GM23338 (cell line): ENCODE results near the gene ITGB1BP1. TPM values are rescaled to one million over a fixed set of nuclear protein-coding genes. Genes with fewer than 3 reads are reported as not detected.

Experiments
- ATAC-seq: fragments of 200-7000 bp; cut with Tn5 transposase; 3 replicates; pipeline ENCODE4 v1.9.1; 2020
- DNase-seq: peaks from one replicate; pipeline ENCODE4 v3.0.0-alpha.2; 2015; ENCODE audit warnings: low spot score
- H2AFZ ChIP-seq: fragments of 200-600 bp; sonication (generic); 2 replicates; pipeline ENCODE4 v1.8.0; 2016; ENCODE audit warnings: antibody characterized with exemption, mild to moderate bottlenecking, moderate library complexity
- H3F3A ChIP-seq: fragments of 200-600 bp; sonication (generic); replicated peaks from 2 replicates; pipeline ENCODE4 v1.8.0; 2017; ENCODE audit warnings: antibody characterized with exemption, mixed run types, low read depth
- H3K27ac ChIP-seq: fragments of 200-600 bp; sonication (generic); 2 replicates; pipeline ENCODE4 v1.6.1; 2016; ENCODE audit warnings: low read depth
- H3K27me3 ChIP-seq: fragments of 200-600 bp; sonication (generic); 2 replicates; pipeline ENCODE4 v1.8.0; 2016; ENCODE audit warnings: mild to moderate bottlenecking, mixed run types, moderate library complexity; ENCODE audit not compliant: insufficient read depth
- H3K36me3 ChIP-seq: fragments of 200-600 bp; sonication (generic); 2 replicates; pipeline ENCODE4 v1.8.0; 2016; ENCODE audit warnings: mild to moderate bottlenecking; ENCODE audit not compliant: insufficient read depth
- H3K4me1 ChIP-seq: fragments of 200-600 bp; sonication (generic); 2 replicates; pipeline ENCODE4 v1.8.0; 2016; ENCODE audit warnings: mild to moderate bottlenecking, moderate library complexity; ENCODE audit not compliant: insufficient read depth
- H3K4me2 ChIP-seq: fragments of 200-600 bp; sonication (generic); 2 replicates; pipeline ENCODE4 v1.7.1; 2017; ENCODE audit warnings: mixed run types
- H3K4me3 ChIP-seq: fragments of 200-600 bp; sonication (generic); 2 replicates; pipeline ENCODE4 v1.6.1; 2016; ENCODE audit warnings: mixed run types
- H3K79me2 ChIP-seq: fragments of 200-600 bp; sonication (generic); replicated peaks from 2 replicates; pipeline ENCODE4 v1.8.0; 2017; ENCODE audit warnings: mild to moderate bottlenecking; ENCODE audit not compliant: insufficient read depth
- H3K9me2 ChIP-seq: fragments of 200-600 bp; sonication (generic); 2 replicates; pipeline ENCODE4 v1.8.0; 2017; ENCODE audit not compliant: insufficient read depth
- H4K20me1 ChIP-seq: fragments of 200-600 bp; sonication (generic); replicated peaks from 2 replicates; pipeline ENCODE4 v1.8.0; 2017; ENCODE audit warnings: mild to moderate bottlenecking; ENCODE audit not compliant: insufficient read depth
- H3K27ac Mint-ChIP-seq: 2 replicates; pipeline ENCODE4 v1.8.0; 2020; ENCODE audit warnings: inconsistent platforms, mild to moderate bottlenecking, moderate library complexity, mixed read lengths
- H3K27me3 Mint-ChIP-seq: 3 replicates; pipeline ENCODE4 v1.8.0; 2022; ENCODE audit warnings: low read depth, mild to moderate bottlenecking, moderate library complexity, mixed read lengths, inconsistent platforms; ENCODE audit not compliant: insufficient read depth, poor library complexity
- H3K36me3 Mint-ChIP-seq: 3 replicates; pipeline ENCODE4 v1.8.0; 2021; ENCODE audit warnings: low read depth, mild to moderate bottlenecking, inconsistent platforms, moderate library complexity, mixed read lengths
- H3K4me1 Mint-ChIP-seq: 3 replicates; pipeline ENCODE4 v1.8.0; 2020; ENCODE audit warnings: mild to moderate bottlenecking, inconsistent platforms, mixed read lengths
- H3K4me3 Mint-ChIP-seq: 3 replicates; pipeline ENCODE4 v1.8.0; 2021; ENCODE audit warnings: moderate library complexity, mild to moderate bottlenecking, inconsistent platforms, mixed read lengths
- H3K9me3 Mint-ChIP-seq: 3 replicates; pipeline ENCODE4 v1.8.0; 2020; ENCODE audit warnings: moderate library complexity, mild to moderate bottlenecking, inconsistent platforms, mixed read lengths
- CREB1 ChIP-seq: fragments of 250-450 bp; sonication (Bioruptor Pico); IDR thresholded peaks from 2 replicates; pipeline ENCODE4 v1.5.0; 2020; ENCODE audit warnings: low read depth, mild to moderate bottlenecking, moderate library complexity
- ETS1 ChIP-seq: IDR thresholded peaks from 2 replicates; pipeline ENCODE4 v1.6.1; 2016; ENCODE audit warnings: antibody characterized with exemption
- EZH2 ChIP-seq: fragments of 200-600 bp; sonication (generic); IDR thresholded peaks from one replicate; pipeline ENCODE4 v1.8.0; 2017; ENCODE audit warnings: antibody characterized with exemption, mild to moderate bottlenecking, low read depth; ENCODE audit not compliant: unreplicated experiment
- EZH2phosphoT487 ChIP-seq: fragments of 200-600 bp; sonication (generic); IDR thresholded peaks from one replicate; pipeline ENCODE4 v1.8.1; 2018; ENCODE audit warnings: antibody characterized with exemption; ENCODE audit not compliant: unreplicated experiment
- JUNB ChIP-seq: IDR thresholded peaks from one replicate; pipeline ENCODE4 v1.6.1; 2016; ENCODE audit warnings: antibody characterized with exemption; ENCODE audit not compliant: unreplicated experiment
- NANOG ChIP-seq: IDR thresholded peaks from 2 replicates; pipeline ENCODE4 v1.6.1; 2016; ENCODE audit warnings: antibody characterized with exemption, borderline replicate concordance
- POLR2AphosphoS5 ChIP-seq: IDR thresholded peaks from 2 replicates; pipeline ENCODE4 v1.6.1; 2016; ENCODE audit warnings: antibody characterized with exemption, low read depth
- STAT1 ChIP-seq: IDR thresholded peaks from one replicate; pipeline ENCODE4 v1.6.1; 2016; ENCODE audit warnings: antibody characterized with exemption; ENCODE audit not compliant: unreplicated experiment
- ZNF114 ChIP-seq: fragments of 250-450 bp; sonication (Bioruptor Pico); IDR thresholded peaks from 2 replicates; pipeline ENCODE4 v1.5.0; 2020; ENCODE audit warnings: mild to moderate bottlenecking, moderate library complexity
- ZNF331 ChIP-seq: fragments of 250-450 bp; sonication (Bioruptor Pico); IDR thresholded peaks from 2 replicates; pipeline ENCODE4 v1.5.0; 2020; ENCODE audit warnings: low read depth, mild to moderate bottlenecking, moderate library complexity
- polyA plus RNA-seq: library from polyadenylated mRNA; unstranded; fragments of >200 nt; fragmentation: Nextera tagmentation; extraction: Ambion mirVana; gene quantifications from 2 replicates; pipeline ENCODE4 v1.2.1, GENCODE V29; 2016
- total RNA-seq: library from RNA; depleted of rRNA; stranded (reverse); fragments of >200 nt; shearing (Covaris generic); gene quantifications from 2 replicates; pipeline ENCODE4 v1.2.3, GENCODE V29; 2014
- TF ChIP-seq, protein P1 (sequence below), 2 experiments: fragments of 200-600 bp in 1 of 2; sonication (generic) in 1 of 2; conservative IDR thresholded peaks; 2 replicates each; pipeline versions ENCODE4 v1.5.1 to v1.6.1; 2016 to 2017; ENCODE audit warnings: antibody characterized with exemption in 2 of 2, low read depth in 2 of 2, mild to moderate bottlenecking in 2 of 2, moderate library complexity in 1 of 2
- TF ChIP-seq, protein P2 (sequence below): fragments of 250-450 bp; sonication (Bioruptor Pico); IDR thresholded peaks from 2 replicates; pipeline ENCODE4 v1.5.0; 2020; ENCODE audit warnings: mild to moderate bottlenecking, moderate library complexity
- TF ChIP-seq, protein P3 (sequence below): IDR thresholded peaks from one replicate; pipeline ENCODE4 v1.6.1; 2018; ENCODE audit warnings: antibody characterized with exemption; ENCODE audit not compliant: unreplicated experiment

The ITGB1BP1 gene
- total and polyA plus RNA-seq, 2 experiments from 2014 or later = 29.1 to 63.5 TPM

GRCh38 chr2:9373047-9373446, 50.3 kb downstream of the ITGB1BP1 start:
- Histone ChIP-seq H3K9me2 (no peaks in the 10 kb centered on the region), H3K27me3 (no peaks in the 10 kb centered on the region), H3K36me3 (no peaks in the 10 kb centered on the region), H3K4me1 (peaks cover 9% of the 10 kb centered on the region; the same call in 1 of the 2 replicates), H4K20me1 (no peaks in the 10 kb centered on the region), H3F3A (no peaks in the 10 kb centered on the region), H3K79me2 (no peaks in the 10 kb centered on the region), H2AFZ (no peak overlapping the region), H3K27ac (no peak overlapping the region), H3K4me3 (no peak overlapping the region), H3K4me2 (no peak overlapping the region)
- Mint-ChIP-seq H3K4me3 (no peak overlapping the region), H3K9me3 (no peaks in the 10 kb centered on the region; the same call in 2 of the 3 replicates), H3K4me1 (peaks cover 23% of the 10 kb centered on the region), H3K36me3 (peaks cover 31% of the 10 kb centered on the region), H3K27ac (no peak overlapping the region), H3K27me3 (peaks cover 13% of the 10 kb centered on the region)
- ATAC-seq (no peak), DNase-seq (no peak)
- TF ChIP-seq ETS1 = no peak
- TF ChIP-seq, protein P1, sequence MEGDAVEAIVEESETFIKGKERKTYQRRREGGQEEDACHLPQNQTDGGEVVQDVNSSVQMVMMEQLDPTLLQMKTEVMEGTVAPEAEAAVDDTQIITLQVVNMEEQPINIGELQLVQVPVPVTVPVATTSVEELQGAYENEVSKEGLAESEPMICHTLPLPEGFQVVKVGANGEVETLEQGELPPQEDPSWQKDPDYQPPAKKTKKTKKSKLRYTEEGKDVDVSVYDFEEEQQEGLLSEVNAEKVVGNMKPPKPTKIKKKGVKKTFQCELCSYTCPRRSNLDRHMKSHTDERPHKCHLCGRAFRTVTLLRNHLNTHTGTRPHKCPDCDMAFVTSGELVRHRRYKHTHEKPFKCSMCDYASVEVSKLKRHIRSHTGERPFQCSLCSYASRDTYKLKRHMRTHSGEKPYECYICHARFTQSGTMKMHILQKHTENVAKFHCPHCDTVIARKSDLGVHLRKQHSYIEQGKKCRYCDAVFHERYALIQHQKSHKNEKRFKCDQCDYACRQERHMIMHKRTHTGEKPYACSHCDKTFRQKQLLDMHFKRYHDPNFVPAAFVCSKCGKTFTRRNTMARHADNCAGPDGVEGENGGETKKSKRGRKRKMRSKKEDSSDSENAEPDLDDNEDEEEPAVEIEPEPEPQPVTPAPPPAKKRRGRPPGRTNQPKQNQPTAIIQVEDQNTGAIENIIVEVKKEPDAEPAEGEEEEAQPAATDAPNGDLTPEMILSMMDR (conservative IDR thresholded peaks at IDR 0.05; ENCODE audit: low read depth in 2 of 2) = no peak
- TF ChIP-seq JUNB = no peak
- no peak for TF ChIP-seq STAT1
- no peak for TF ChIP-seq POLR2AphosphoS5
- TF ChIP-seq ZNF331 (CRISPR knock-in tag) = no peak
- no peak for TF ChIP-seq NANOG
- TF ChIP-seq CREB1 (CRISPR knock-in tag) = no peak
- no peak for TF ChIP-seq ZNF114 (CRISPR knock-in tag)
- TF ChIP-seq, protein P2, sequence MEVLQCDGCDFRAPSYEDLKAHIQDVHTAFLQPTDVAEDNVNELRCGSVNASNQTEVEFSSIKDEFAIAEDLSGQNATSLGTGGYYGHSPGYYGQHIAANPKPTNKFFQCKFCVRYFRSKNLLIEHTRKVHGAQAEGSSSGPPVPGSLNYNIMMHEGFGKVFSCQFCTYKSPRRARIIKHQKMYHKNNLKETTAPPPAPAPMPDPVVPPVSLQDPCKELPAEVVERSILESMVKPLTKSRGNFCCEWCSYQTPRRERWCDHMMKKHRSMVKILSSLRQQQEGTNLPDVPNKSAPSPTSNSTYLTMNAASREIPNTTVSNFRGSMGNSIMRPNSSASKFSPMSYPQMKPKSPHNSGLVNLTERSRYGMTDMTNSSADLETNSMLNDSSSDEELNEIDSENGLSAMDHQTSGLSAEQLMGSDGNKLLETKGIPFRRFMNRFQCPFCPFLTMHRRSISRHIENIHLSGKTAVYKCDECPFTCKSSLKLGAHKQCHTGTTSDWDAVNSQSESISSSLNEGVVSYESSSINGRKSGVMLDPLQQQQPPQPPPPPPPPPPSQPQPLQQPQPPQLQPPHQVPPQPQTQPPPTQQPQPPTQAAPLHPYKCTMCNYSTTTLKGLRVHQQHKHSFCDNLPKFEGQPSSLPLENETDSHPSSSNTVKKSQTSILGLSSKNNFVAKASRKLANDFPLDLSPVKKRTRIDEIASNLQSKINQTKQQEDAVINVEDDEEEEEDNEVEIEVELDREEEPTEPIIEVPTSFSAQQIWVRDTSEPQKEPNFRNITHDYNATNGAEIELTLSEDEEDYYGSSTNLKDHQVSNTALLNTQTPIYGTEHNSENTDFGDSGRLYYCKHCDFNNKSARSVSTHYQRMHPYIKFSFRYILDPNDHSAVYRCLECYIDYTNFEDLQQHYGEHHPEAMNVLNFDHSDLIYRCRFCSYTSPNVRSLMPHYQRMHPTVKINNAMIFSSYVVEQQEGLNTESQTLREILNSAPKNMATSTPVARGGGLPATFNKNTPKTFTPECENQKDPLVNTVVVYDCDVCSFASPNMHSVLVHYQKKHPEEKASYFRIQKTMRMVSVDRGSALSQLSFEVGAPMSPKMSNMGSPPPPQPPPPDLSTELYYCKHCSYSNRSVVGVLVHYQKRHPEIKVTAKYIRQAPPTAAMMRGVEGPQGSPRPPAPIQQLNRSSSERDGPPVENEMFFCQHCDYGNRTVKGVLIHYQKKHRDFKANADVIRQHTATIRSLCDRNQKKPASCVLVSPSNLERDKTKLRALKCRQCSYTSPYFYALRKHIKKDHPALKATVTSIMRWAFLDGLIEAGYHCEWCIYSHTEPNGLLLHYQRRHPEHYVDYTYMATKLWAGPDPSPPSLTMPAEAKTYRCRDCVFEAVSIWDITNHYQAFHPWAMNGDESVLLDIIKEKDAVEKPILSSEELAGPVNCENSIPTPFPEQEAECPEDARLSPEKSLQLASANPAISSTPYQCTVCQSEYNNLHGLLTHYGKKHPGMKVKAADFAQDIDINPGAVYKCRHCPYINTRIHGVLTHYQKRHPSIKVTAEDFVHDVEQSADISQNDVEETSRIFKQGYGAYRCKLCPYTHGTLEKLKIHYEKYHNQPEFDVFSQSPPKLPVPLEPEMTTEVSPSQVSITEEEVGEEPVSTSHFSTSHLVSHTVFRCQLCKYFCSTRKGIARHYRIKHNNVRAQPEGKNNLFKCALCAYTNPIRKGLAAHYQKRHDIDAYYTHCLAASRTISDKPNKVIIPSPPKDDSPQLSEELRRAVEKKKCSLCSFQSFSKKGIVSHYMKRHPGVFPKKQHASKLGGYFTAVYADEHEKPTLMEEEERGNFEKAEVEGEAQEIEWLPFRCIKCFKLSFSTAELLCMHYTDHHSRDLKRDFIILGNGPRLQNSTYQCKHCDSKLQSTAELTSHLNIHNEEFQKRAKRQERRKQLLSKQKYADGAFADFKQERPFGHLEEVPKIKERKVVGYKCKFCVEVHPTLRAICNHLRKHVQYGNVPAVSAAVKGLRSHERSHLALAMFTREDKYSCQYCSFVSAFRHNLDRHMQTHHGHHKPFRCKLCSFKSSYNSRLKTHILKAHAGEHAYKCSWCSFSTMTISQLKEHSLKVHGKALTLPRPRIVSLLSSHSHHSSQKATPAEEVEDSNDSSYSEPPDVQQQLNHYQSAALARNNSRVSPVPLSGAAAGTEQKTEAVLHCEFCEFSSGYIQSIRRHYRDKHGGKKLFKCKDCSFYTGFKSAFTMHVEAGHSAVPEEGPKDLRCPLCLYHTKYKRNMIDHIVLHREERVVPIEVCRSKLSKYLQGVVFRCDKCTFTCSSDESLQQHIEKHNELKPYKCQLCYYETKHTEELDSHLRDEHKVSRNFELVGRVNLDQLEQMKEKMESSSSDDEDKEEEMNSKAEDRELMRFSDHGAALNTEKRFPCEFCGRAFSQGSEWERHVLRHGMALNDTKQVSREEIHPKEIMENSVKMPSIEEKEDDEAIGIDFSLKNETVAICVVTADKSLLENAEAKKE (CRISPR knock-in tag) = no peak
- TF ChIP-seq, protein P3, sequence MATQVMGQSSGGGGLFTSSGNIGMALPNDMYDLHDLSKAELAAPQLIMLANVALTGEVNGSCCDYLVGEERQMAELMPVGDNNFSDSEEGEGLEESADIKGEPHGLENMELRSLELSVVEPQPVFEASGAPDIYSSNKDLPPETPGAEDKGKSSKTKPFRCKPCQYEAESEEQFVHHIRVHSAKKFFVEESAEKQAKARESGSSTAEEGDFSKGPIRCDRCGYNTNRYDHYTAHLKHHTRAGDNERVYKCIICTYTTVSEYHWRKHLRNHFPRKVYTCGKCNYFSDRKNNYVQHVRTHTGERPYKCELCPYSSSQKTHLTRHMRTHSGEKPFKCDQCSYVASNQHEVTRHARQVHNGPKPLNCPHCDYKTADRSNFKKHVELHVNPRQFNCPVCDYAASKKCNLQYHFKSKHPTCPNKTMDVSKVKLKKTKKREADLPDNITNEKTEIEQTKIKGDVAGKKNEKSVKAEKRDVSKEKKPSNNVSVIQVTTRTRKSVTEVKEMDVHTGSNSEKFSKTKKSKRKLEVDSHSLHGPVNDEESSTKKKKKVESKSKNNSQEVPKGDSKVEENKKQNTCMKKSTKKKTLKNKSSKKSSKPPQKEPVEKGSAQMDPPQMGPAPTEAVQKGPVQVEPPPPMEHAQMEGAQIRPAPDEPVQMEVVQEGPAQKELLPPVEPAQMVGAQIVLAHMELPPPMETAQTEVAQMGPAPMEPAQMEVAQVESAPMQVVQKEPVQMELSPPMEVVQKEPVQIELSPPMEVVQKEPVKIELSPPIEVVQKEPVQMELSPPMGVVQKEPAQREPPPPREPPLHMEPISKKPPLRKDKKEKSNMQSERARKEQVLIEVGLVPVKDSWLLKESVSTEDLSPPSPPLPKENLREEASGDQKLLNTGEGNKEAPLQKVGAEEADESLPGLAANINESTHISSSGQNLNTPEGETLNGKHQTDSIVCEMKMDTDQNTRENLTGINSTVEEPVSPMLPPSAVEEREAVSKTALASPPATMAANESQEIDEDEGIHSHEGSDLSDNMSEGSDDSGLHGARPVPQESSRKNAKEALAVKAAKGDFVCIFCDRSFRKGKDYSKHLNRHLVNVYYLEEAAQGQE = no peak
- TF ChIP-seq EZH2 = no peak
- TF ChIP-seq EZH2phosphoT487 = no peak
